Activated gamma-delta T cell treated with anti-CD3 and anti-CD28 coated beads, Interleukin-2, amount 50 U/mL, for 16 hours (primary cell): ENCODE measurements around the gene MTHFR.

Experiments
- DNase-seq: peaks from one replicate; pipeline ENCODE4 v3.0.0-alpha.2; 2020; ENCODE audit warnings: low read depth

MTHFR gene

DNA sequence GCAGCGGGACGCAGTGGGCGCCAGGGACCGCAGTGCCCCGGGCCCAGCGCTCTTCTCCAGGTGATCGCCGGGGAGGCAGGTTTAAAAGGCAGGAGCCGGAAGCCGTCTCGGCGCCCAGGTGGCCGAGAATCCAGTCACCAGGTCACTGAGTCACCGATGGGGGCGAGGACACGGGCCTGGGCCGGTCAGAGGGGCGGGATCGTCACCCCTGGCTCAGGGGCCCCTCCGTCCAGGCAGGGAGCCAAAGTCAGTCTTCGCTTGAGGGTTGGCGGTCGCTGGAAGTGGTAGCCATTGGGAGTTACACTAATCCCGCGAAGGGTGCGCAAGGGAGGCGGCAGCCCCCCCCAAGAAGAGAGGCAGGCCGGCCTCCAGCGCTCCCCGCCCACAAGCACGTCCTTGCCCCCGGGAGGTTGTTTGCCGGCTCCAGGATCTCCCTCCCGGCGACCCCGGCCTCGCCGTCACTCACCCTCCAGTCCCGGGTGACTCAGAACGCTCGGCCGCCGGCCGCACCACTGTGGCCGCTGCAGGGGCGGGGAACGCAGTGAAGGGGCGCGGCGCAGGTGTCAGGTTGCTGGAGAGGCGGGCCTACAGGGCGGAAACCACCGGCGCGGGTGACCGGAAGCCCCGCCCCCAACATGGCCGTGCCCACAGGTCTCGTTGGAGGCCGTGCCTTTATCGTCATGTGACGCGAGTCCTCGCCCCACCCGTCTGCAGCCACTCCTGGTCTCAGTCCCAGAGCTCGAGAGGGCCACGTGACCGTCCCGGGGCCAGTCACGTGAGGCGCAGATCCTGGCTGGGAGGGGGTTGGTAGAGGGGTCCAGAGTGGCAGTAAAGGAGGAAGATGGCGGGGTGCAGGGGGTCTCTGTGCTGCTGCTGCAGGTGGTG lies at the start of gene MTHFR, which contains the start of gene CLCN6:
TSS of gene MTHFR (minus strand) at position 543 of the 885 bp plus-strand sequence. CDS start 2,848 bp downstream, outside the sequence.
TSS of gene CLCN6 (plus strand) at position 770 of the 885 bp plus-strand sequence. CDS start at position 842, 72 bp downstream.
- peak; percentile 95 for DNase-seq

DNA sequence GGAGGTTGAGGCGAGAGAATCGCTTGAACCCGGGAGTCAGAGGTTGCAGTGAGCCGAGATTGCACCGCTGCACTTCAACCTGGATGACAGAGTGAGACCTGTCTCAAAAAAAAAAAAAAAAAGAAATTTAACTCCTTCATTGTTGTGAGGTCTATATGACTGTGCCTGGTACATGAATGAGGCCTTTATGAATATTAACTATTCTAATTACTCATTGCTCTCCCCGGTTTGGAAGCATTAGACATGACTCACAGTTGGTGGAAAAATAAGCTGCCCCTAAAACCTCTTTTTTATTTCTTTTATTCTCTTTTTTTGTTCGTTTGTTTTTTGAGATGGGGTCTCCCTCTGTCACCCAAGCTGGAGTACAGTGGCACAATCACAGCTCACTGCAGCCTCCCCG lies 49.7 kb upstream of the MTHFR start:
- no peak for DNase-seq

DNA sequence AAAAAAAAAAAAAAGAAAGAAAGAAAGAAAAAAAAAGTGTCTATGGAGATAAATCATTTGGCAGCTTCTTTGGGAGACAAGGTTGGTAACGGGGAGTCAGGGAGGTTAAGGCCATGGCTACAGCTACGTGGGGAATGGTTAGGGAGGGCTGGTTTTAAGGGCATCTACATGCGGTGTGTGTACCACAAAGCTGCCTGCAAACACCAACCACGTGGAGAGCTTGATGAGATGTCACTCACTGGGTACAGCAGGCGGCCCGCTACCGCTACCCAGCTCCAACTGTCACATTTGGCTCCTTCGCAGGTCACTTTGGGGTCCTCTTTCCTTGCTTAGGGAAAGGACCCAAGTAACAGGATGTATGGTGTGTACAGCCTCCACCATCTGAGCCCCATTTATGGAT lies 48.8 kb upstream of the MTHFR start:
- no peak for DNase-seq

DNA sequence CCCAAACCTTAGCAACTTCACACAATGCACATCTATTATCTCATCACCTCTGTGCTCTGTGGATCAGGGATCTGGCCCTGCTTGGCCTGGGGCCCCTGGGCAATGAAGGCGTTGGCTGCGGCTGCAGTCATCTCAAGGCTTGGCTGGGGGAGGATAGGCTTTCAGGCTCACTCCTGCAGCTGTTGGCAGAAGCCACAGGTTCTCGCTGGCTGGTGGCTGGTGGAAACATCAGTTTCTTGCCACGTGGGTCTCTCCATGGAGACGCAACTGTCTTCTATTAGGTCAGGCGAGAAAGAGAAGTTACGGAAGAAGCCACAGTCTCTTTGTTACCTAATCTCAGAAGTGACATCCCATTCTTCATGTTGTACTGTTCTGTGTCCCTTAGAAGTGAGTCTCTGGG lies 45.4 kb upstream of the MTHFR start:
- DNase-seq, result no peak

DNA sequence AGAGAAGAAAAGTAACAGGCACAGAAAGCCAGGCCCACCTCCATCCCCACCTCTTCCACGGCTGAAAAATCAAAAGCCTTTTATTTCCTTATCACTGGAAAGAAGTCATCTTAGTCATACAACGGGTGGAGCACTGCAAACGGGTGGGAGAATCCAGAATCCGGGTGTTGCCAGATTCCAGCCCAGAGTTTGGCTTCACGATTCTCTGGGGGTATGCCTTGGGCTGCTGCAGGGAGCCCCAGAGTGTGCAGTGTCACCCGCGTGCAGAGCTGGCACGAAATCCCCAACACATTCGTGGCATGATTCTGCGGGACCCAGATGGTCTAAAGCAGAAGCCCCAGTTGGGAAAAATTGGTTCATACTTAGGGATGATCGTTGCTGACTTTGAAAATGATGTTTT lies 44.4 kb upstream of the MTHFR start:
- DNase-seq, result no peak

DNA sequence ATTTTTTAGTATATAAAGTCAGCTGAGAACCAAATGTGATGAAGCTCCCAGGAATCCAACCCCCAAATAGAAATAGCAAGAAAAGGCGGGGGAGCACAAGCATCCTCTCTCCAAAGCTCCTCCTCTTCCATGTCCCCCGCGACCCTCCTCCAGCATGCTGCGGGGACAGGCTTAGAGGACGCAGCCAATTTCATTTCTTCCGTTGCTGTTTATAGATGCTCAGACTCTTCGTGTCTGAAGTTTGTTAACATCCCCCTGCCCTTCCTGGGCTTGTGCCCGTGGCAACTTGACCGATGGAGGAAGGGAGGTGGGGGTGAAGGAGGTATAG lies 42.6 kb upstream of the MTHFR start:
- DNase-seq, result no peak

DNA sequence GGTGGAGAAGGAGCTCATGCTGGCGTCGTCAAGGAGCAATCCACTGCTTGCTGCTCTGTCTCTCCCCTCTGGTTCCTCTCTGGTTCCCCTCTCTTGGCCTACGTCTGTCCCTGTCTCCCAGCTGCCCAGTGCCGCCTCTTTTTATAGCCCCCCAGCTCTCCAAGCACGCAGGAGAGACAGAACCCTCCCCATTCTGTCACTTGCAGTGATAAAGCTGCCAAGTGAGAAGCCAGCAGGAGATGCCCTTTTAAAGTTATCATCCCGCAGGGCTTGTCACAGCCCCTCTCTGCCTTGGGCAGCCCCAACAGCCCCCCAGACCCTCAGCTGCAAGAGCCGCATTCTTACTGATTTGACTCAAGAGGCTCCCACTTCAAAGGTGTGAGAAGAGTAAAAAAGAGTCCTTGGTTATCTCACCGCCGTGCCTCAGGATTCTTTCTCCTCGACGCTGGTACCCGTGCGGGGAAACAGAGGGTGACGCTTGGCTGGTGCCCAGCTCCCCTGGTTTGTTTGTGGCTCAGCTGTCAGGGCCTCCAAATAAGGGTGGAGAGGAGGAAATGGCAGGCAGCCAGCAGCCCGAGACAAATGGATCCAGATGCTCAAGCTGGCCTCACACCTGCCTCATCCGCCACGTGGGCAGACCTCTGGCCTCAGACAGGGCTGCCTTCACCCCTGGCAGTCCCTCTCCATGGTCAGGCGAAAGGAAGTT lies 42.1 kb upstream of the MTHFR start, which contains the start of gene NPPA:
TSS of gene NPPA (minus strand) at position 117 of the 706 bp plus-strand sequence. CDS start at position 18, 99 bp downstream.
- DNase-seq, result no peak

DNA sequence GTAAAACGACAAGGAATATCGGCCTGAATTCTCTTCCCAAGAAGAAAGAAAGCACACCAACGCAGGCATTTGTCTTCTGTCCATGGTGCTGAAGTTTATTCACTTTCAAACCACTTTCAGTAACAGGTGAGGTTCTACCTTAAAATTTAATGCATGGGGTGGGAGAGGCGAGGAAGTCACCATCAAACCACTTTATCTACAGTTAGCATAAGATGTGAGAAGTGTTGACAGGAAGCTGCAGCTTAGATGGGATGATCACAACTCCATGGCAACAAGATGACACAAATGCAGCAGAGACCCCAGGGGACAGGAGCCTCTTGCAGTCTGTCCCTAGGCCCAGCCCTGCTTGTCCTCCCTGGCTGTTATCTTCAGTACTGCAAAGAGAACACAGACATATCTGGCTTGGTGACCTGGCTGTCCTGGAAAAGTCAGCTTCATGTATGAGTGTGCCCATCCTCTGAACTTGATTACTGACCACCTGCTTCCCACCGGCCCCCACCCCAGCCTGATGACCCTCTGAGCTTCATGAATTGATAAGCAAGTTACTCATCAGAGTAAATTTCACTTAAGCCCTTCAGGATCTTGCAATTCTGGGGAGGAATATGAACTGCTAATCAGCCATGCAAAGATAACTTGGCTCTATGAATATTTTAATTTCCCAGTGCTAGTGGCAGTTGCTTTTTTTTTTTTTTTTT lies 40.0 kb upstream of the MTHFR start:
- DNase-seq, result no peak

DNA sequence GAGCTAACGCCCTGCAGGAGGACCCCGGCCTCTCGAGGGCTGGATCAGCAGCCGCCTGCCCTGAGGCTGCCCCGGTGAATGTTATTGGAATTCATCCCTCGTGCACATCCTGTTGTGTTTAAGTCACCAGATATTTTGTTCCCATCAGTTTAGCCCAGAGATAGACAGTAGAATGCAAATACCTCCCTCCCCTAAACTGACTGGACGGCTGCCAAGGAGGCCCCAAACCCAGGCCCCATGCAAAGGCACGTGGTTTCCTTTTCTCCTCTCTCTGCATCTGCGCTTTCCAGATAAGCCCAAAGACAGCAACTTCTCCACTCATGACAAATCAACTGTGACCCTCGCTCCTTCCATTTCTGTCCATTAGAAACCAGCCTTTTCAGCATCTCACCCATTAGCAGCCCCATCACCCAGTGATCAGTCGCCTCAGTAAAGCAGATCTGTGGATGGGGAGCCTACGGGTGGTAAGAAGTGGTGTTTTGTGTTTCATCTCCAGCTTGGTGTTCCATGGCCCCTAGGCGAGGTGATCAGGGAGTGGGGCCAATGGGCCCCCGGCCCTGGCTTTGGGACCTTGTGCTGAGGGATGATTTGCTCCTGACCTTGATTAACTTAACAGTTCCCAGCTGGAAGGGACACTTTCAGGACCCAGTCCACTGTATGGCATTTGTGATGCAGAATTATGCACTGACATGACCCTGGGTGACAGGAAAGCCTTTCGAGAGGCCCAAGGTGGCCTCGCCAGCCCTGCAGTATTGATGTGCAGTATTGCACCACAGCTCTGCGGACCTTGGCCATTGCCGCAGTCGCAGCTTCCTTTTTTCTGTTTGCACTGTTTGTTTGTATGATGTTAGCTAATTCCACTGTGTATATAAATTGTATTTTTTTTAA lies 36.6 kb upstream of the MTHFR start:
- DNase-seq, result no peak

DNA sequence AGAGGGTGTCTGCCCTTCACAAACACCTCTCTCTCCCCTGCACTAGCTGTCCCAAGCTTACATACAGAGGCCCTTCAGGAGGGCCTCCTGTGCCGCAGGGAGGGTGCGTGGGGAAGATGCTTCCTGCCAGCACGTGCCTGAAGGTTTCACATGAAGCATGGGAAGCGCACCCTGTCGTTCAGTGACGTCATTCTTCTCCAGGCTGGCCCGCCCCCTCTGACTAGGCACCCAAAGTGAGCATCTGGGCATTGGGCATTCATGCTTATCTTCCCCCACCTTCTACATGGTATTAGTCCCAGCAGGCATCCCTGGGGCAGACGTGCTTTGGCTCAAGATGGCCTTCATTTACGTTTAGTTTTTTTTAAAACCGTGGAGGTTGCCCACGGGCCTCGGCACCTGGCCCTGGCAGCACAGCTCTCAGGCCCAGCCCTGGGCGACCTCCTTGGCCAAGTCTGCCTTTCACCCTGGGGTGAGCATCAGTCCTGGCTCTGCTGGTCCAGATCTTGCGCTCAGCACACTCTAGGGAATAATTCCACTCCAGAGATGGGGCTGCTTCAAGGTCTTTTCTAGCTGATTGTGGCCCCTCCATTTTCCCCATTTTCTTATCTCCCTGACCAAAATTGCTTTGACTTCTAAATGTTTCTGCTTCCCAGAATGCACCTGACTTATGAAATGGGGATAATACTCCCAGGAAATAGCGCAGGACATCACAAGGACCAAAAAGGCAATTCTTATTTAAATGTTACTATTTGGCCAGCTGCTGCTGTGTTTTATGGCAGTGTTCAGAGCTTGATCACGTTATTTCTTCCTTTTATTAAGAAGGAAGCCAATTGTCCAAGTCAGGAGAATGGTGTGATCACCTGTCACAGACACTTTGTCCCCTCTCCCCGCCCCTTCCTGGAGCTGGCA lies 35.7 kb upstream of the MTHFR start:
- DNase-seq, result no peak

DNA sequence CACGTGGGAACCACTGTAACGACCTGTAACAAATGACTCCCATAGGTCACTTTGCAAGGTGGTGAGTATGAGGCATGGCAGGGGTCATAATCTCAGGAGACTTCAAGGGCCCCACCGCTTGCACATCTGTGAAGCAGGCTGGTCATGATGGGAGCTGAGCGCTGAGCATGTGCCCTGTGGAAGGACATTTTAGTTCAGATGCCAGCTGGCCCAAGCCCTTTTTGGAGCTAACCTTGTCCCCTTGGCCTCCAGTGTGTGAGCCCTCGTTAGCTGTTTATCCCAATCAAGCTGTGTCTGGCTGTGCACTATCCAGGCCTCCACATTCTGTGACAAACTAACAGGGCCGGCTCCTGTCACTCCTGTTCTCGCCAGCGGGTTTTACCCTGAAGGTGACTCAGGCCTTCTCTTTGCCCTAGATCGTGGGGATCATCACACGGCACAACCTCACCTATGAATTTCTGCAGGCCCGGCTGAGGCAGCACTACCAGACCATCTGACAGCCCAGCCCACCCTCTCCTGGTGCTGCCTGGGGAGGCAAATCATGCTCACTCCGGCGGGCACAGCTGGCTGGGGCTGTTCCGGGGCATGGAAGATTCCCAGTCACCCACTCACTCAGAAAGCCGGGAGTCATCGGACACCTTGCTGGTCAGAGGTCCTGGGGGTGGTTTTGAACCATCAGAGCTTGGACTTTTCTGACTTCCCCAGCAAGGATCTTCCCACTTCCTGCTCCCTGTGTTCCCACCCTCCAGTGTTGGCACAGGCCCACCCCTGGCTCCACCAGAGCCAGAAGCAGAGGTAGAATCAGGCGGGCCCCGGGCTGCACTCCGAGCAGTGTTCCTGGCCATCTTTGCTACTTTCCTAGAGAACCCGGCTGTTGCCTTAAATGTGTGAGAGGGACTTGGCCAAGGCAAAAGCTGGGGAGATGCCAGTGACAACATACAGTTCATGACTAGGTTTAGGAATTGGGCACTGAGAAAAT lies 34.3 kb upstream of the MTHFR start:
- DNase-seq, result no peak

DNA sequence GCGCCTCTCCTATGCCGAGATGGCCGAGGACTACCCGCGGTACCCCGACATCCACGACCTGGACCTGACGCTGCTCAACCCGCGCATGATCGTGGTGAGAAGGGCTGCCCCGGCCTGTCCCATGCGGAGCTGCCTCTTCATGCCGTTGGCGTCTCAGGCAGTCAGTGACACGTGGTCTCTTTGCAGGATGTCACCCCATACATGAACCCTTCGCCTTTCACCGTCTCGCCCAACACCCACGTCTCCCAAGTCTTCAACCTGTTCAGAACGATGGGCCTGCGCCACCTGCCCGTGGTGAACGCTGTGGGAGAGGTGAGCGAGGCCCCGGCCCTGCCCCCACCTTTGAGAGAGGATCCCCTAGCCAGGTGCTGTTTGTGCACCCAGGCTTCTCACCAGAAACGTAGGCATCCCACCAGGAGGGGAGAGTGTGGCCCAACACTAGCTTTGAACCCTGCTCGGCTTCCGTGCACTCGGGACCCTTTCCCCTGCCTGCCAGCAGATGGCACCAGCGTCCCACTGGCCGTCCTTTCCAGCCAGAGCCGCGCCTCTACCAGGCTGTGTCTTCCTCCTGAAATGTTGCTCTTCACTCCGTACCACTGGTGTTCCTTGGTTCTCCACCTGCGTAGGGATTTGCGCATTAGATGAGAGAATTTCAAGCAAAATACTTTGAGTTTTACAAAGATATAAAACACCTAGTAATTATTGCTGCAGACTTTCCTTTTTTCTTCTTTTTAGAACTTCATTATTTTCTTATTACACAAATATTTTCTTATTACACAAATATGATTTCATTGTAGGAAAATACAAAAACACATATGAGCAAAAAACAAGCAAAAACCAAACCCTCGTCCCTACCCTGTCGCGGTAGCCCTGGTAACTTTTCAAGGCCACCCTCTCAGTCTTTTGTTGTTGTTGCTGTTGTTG lies 32.8 kb upstream of the MTHFR start:
- DNase-seq, result peak; percentile 55

DNA sequence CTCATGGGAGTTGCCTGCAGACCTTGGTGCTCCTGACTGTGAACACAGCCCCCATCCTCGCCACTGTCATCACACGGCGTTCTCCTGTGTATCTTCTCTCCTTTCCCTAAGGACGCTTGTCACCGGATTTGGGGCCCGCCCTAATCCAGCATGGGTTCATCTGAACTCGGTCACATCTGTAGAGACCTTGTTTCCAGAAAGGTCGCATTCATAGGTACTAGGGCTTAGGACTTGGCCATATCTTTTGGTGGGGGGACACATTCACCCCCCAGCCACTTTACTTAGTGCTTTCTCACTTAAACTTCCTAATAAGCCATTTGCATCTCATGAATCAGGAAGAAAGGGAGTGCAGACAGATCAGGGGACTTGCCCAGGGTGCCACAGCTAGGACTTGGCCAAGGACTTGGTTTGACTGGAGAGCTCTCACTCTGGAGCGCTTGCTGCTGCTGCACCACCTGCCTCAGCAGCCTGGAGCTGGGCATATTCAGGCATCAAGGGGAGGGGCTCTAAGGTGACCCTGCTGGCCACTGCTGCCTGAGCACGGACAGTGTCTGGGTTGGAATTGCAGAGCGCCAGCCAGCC lies 32.1 kb upstream of the MTHFR start:
- no peak for DNase-seq

DNA sequence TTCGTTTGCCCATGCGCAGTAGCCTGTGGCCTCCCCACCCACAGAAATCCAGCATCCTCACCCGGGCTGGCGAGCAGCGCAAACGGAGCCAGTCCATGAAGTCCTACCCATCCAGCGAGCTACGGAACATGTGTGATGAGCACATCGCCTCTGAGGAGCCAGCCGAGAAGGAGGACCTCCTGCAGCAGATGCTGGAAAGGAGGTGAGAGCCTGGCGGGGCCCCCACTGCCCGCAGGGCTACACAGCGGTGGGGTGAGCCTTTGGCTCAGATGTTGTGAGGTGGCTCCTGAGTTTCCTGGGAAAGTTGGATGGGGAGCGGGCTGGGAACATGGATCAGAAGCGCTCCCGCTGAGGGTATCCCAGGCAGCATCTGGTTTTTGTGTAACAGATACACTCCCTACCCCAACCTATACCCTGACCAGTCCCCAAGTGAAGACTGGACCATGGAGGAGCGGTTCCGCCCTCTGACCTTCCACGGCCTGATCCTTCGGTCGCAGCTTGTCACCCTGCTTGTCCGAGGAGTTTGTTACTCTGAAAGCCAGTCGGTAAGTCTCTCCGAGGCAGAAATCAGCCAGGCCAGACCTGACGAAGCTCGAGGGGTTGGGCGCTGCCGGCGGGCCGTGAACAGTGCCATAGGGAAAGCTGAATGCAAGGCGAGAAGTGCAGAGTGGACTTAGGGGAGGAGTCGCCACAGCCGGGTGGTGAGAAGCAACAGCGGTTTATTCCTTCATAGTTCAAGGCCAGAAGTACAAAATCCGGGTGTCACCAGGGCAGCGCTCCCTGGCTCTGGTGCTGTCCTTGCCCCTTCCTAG lies 31.4 kb upstream of the MTHFR start:
- DNase-seq, result no peak

DNA sequence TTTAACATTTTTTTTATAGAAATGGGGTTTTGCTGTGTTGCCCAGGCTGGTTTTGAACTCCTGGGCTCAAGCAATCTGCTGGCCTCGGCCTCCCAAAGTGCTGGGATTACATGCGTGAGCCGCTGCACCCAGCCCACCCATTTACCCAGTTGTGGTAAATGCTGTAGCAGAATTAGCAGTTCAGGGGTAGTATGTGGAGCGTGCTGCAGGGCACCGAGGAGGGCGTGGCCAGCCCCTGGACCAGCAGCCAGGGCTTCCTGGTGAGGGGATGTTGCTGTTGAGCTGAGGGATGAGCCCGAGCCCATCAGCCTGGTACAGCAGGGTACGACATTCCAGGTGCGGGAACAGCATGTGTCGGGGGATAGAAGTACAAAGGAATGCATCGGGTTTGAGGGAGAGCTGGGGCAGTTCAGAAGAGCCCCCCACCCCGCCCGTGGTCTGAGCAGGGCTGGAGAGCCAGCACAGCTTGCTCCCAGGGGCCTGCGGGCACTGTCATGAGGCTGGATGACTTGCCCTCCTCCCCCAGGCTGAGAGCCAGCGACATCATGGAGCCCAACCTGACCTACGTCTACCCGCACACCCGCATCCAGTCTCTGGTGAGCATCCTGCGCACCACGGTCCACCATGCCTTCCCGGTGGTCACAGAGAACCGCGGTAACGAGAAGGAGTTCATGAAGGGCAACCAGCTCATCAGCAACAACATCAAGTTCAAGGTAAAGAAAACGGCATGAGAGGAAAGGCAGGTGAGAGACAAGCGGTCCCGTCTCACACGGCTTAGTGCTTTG lies 29.9 kb upstream of the MTHFR start:
- DNase-seq, result no peak

DNA sequence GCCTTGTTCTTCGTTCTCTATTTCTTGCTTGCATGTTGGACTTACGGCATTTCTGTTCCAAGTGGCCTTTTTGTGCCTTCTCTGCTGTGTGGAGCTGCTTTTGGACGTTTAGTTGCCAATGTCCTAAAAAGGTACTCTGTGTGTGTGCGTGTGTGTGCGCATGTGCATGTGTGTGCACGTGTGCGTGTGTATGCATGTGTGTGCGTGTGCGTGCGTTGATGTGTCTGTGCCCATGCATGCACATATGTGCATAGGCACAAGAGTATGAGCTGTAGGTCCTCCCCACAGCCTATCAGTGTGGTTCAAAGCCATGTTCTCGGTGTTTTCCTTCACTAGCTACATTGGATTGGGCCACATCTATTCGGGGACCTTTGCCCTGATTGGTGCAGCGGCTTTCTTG lies 28.1 kb upstream of the MTHFR start:
- no peak for DNase-seq
